VCaP (cell line): ENCODE data around the gene ISCA1.

Experiments used
- H3K27ac ChIP-seq: fragments of 450-650 bp; 2 replicates; pipeline ENCODE4 v1.5.1; 2017
- TF ChIP-seq, protein P1 (sequence below): fragments of 450-650 bp; conservative IDR thresholded peaks from 2 replicates; pipeline ENCODE4 v1.5.1; 2017; ENCODE audit warnings: mild to moderate bottlenecking, moderate library complexity

Gene ISCA1

DNA sequence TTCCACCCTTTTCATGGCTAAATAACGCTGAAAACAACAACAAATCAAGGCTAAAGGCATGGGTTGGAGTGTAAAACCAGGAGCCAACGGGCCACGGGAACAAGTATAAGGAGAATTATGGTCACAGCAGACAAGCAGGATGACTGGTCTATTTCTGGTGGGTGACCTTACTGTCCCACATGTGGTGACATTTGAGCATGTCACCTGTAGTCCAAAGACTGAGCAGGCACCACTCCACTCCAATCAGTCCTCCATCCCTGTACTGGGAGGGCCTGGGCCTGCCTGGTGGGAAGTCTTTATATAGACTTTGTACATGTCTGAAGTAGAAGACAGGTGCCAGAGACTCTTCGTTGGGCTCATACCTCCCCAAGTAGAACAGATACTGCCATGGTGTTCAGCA lies 59.7 kb downstream of the ISCA1 start:
- TF ChIP-seq, protein P1, sequence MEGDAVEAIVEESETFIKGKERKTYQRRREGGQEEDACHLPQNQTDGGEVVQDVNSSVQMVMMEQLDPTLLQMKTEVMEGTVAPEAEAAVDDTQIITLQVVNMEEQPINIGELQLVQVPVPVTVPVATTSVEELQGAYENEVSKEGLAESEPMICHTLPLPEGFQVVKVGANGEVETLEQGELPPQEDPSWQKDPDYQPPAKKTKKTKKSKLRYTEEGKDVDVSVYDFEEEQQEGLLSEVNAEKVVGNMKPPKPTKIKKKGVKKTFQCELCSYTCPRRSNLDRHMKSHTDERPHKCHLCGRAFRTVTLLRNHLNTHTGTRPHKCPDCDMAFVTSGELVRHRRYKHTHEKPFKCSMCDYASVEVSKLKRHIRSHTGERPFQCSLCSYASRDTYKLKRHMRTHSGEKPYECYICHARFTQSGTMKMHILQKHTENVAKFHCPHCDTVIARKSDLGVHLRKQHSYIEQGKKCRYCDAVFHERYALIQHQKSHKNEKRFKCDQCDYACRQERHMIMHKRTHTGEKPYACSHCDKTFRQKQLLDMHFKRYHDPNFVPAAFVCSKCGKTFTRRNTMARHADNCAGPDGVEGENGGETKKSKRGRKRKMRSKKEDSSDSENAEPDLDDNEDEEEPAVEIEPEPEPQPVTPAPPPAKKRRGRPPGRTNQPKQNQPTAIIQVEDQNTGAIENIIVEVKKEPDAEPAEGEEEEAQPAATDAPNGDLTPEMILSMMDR, result no peak
- H3K27ac ChIP-seq, result no peak overlapping the region

DNA sequence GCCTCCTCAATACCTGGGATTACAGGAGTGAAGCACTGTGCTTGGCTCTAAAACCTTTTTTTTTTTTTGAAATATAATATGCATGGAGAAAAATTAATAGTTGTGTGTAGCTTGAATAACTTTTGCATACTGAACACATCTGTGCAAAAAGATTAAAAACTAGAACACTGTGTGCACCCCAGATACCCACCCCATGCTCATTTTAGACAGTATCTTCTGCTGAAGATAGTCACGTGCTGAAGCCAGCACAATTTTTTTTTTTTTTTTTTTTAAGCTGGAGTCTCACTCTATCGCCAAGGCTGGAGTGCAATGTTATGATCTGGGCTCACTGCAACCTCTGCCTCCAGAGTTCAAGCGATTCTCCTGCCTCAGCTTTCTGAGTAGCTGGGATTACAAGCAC lies 62.7 kb downstream of the ISCA1 start:
- no peak overlapping the region for H3K27ac ChIP-seq
- TF ChIP-seq, protein P1, result no peak

DNA sequence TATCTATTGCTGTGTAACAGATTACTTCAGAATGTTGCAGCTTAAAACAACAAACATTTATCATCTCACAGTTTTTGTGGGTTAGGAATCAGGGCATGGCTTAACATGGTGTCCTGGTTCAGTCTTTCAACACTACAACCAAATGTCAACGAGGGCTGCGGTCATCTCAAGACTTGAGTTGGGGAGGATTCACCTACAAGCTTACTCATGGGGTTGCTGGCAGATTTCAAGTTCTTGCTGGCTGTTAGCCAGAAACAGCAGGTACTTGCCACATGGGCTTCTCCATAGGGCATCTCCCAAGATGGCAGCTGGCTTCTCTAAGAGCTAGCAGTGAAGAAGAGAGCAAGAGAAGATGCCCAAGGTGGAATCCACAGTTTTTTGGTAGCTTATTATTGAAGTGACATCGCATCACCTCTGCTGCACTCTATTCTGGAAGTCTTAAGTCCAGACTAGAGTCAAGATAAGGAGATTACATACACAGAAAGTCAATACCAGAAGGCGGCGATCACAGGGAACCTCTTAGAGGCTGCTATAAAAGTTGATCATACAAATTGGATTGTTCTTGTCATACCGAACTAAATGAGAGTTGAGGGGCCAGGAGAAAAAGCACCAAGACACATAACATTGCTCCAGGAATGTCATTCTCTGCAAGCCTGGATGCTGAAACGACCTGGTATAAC lies 65.1 kb downstream of the ISCA1 start:
- TF ChIP-seq, protein P1, result no peak
- no peak overlapping the region for H3K27ac ChIP-seq
